Measurements from ENCODE around the gene DIAPH2. TPM values are rescaled to one million over a fixed set of nuclear protein-coding genes. Genes with fewer than 3 reads are reported as not detected.

DIAPH2 gene
- total RNA-seq, 4 donors from 2014 or later: 41.8 to 64.5 (median 54.5) TPM

DNA sequence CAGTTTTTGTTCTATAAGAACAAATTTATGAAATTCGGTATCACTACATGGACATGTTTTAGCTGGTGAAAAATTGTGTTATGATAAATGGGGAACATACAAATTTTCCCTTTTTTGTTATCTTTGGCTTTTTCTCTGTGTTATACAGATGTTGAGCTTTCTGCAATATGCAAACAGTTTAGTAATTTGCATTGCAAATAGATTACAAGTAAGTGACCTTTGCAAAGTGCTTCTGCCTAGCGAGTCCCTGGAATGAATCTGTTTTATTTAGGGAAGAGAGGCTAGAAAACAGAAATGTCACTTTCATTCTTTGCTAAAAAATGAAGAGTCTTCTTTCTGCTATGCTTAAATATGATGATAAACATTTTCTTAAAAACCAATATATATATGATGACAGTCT lies 660.1 kb downstream of the DIAPH2 start:
- no peak for DNase-seq (ENCODE audit: extremely low spot score)
- H3K36me3 ChIP-seq: no peaks in the 10 kb centered on the region
- no peak overlapping the region for H3K27ac ChIP-seq (replicated peaks in 1 of 4)
- no peaks in the 10 kb centered on the region for H3K4me1 ChIP-seq
- H3K4me3 ChIP-seq: no peak overlapping the region
- 52% methylated on average over 2 of the region's 2 CpGs for WGBS
- no peaks in the 10 kb centered on the region for H3K9me3 ChIP-seq
- no peak for TF ChIP-seq EP300 (IDR thresholded peaks at IDR 0.05)
- no peak for TF ChIP-seq POLR2AphosphoS5 (IDR thresholded peaks at IDR 0.05)
- no peak for TF ChIP-seq POLR2A (IDR thresholded peaks at IDR 0.05; ENCODE audit: low read depth)
- TF ChIP-seq CTCF (IDR thresholded peaks at IDR 0.05): no peak
- no peaks in the 10 kb centered on the region for H3K27me3 ChIP-seq
- intact Hi-C loops (cut with DNase I): no loop called here

GRCh38 chrX:97358941-97359340 lies 674.3 kb downstream of the DIAPH2 start:
- no peaks in the 10 kb centered on the region for H3K4me1 ChIP-seq
- H3K9me3 ChIP-seq: no peaks in the 10 kb centered on the region
- H3K27me3 ChIP-seq: no peaks in the 10 kb centered on the region
- intact Hi-C loops (cut with DNase I): no loop called here
- no peak for DNase-seq (ENCODE audit: extremely low spot score)
- no peak overlapping the region for H3K27ac ChIP-seq (replicated peaks in 1 of 4)
- 75% methylated on average over 2 of the region's 2 CpGs for WGBS
- no peak overlapping the region for H3K4me3 ChIP-seq
- TF ChIP-seq EP300 (IDR thresholded peaks at IDR 0.05): no peak
- no peak for TF ChIP-seq POLR2AphosphoS5 (IDR thresholded peaks at IDR 0.05)
- TF ChIP-seq POLR2A (IDR thresholded peaks at IDR 0.05; ENCODE audit: low read depth): no peak
- TF ChIP-seq CTCF (IDR thresholded peaks at IDR 0.05): no peak
- H3K36me3 ChIP-seq: no peaks in the 10 kb centered on the region

GRCh38 chrX:97363843-97364242 lies 679.2 kb downstream of the DIAPH2 start:
- Histone ChIP-seq H3K36me3 (no peaks in the 10 kb centered on the region), H3K27ac (replicated peaks in 1 of 4) (no peak overlapping the region), H3K4me3 (no peak overlapping the region), H3K27me3 (no peaks in the 10 kb centered on the region), H3K4me1 (peaks cover 0 to 4% (median 0%) of the 10 kb centered on the region in 4 donors), H3K9me3 (no peaks in the 10 kb centered on the region)
- DNase-seq (ENCODE audit: extremely low spot score): no peak
- TF ChIP-seq EP300 (IDR thresholded peaks at IDR 0.05): no peak
- TF ChIP-seq CTCF (IDR thresholded peaks at IDR 0.05): no peak
- no peak for TF ChIP-seq POLR2A (IDR thresholded peaks at IDR 0.05; ENCODE audit: low read depth)
- no peak for TF ChIP-seq POLR2AphosphoS5 (IDR thresholded peaks at IDR 0.05)
- intact Hi-C loops (cut with DNase I): no loop called here

GRCh38 chrX:97366237-97366636 lies 681.6 kb downstream of the DIAPH2 start:
- DNase-seq (ENCODE audit: extremely low spot score): no peak
- no peaks in the 10 kb centered on the region for H3K27me3 ChIP-seq
- intact Hi-C loops (cut with DNase I): no loop called here
- no peaks in the 10 kb centered on the region for H3K9me3 ChIP-seq
- WGBS: 78% methylated on average over 3 of the region's 3 CpGs
- no peak overlapping the region for H3K4me3 ChIP-seq
- H3K27ac ChIP-seq (replicated peaks in 1 of 4): no peak overlapping the region
- H3K36me3 ChIP-seq: no peaks in the 10 kb centered on the region
- TF ChIP-seq EP300 (IDR thresholded peaks at IDR 0.05) (no peak), CTCF (IDR thresholded peaks at IDR 0.05) (no peak), POLR2AphosphoS5 (IDR thresholded peaks at IDR 0.05) (no peak), POLR2A (IDR thresholded peaks at IDR 0.05; ENCODE audit: low read depth) (no peak)
- peaks cover 0 to 4% (median 0%) of the 10 kb centered on the region in 4 donors for H3K4me1 ChIP-seq

DNA sequence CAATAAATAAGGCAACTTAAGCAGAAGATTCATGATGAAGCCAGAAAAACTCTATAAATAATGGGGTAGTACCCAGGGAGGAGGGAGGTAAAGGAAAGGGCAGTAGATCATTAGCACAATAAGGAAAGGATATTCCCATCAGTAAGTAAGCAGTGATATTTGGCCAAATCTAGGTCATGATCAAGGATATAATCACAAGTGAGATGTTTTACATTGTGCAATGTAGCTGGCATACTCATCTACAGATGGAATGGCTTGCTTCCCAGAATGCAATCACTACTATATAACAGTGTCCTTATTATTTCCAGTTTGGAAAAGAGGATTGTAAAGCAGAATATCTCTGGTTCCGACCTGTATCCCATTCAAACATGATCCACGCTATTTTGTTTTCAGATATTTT lies 682.5 kb downstream of the DIAPH2 start:
- no peak for DNase-seq (ENCODE audit: extremely low spot score)
- 83% methylated on average over 2 of the region's 2 CpGs for WGBS
- intact Hi-C loops (cut with DNase I): no loop called here
- Histone ChIP-seq H3K27ac (replicated peaks in 1 of 4) (no peak overlapping the region), H3K36me3 (no peaks in the 10 kb centered on the region), H3K27me3 (no peaks in the 10 kb centered on the region), H3K9me3 (no peaks in the 10 kb centered on the region), H3K4me1 (peaks cover 0 to 4% (median 0%) of the 10 kb centered on the region in 4 donors), H3K4me3 (no peak overlapping the region)
- no peak for TF ChIP-seq POLR2AphosphoS5 (IDR thresholded peaks at IDR 0.05)
- no peak for TF ChIP-seq CTCF (IDR thresholded peaks at IDR 0.05)
- no peak for TF ChIP-seq POLR2A (IDR thresholded peaks at IDR 0.05; ENCODE audit: low read depth)
- no peak for TF ChIP-seq EP300 (IDR thresholded peaks at IDR 0.05)

All from esophagus muscularis mucosa (tissue), 4 donors.